HEK293 (cell line): Measurements from ENCODE around the gene SHISAL1.

Experiments
- CTCF ChIA-PET: fragments of 350-600 bp; formaldehyde crosslinking; extraction: SDS; loops from one replicate; lab custom pipeline; 2021; ENCODE audit warnings: antibody characterized with exemption; lab: Yijun Ruan, JAX
- POLR2A ChIA-PET: fragments of 300-600 bp; formaldehyde crosslinking; extraction: SDS; loops from one replicate; lab custom pipeline; 2020; ENCODE audit warnings: antibody characterized with exemption, inconsistent platforms; lab: Yijun Ruan, JAX
- H3K27ac ChIP-seq: fragments of 200-500 bp; sonication (Bioruptor generic); 2 replicates; pipeline ENCODE4 v1.5.1; 2014; ENCODE audit warnings: low read depth, low read length, control low read depth, inconsistent platforms; ENCODE audit errors: extremely low read depth
- H3K36me3 ChIP-seq, 2 experiments: fragments of 200-500 bp in 1 of 2; sonication (Bioruptor generic) in 1 of 2; 1 replicate in 1 of 2; 2 replicates in 1 of 2; pipeline ENCODE4 v1.5.1; 2014 to 2017; ENCODE audit warnings: inconsistent platforms in 2 of 2, low read length in 2 of 2; ENCODE audit not compliant: control insufficient read depth in 2 of 2, insufficient read depth in 1 of 2
- H3K4me1 ChIP-seq: fragments of 200-500 bp; sonication (Bioruptor generic); 2 replicates; pipeline ENCODE4 v1.5.1; 2014; ENCODE audit warnings: mild to moderate bottlenecking, low read length, inconsistent platforms; ENCODE audit not compliant: control insufficient read depth, insufficient read depth
- H3K4me3 ChIP-seq: 2 replicates; pipeline ENCODE4 v1.5.1; 2011; ENCODE audit warnings: low read depth, mild to moderate bottlenecking, control low read depth, low read length, moderate library complexity
- H3K9me3 ChIP-seq: fragments of 200-500 bp; sonication (Bioruptor generic); 2 replicates; pipeline ENCODE4 v1.5.1; 2014; ENCODE audit warnings: low read depth, low read length, inconsistent platforms; ENCODE audit not compliant: control insufficient read depth, insufficient read depth
- ATF2 ChIP-seq: fragments of 450-650 bp; formaldehyde crosslinking; IDR thresholded peaks from 2 replicates; pipeline ENCODE4 v1.5.1; 2016; ENCODE audit warnings: missing biosample characterization, missing genetic modification characterization, low read depth
- INSM2 ChIP-seq: fragments of 450-650 bp; formaldehyde crosslinking; IDR thresholded peaks from 2 replicates; pipeline ENCODE4 v1.5.1; 2016; ENCODE audit warnings: missing biosample characterization, missing genetic modification characterization
- TCF7L2 ChIP-seq: IDR thresholded peaks from 2 replicates; pipeline ENCODE4 v1.6.1; 2011; ENCODE audit warnings: low read depth, mild to moderate bottlenecking, inconsistent platforms, low read length, moderate library complexity, borderline replicate concordance
- ZBTB44 ChIP-seq: fragments of 450-650 bp; IDR thresholded peaks from 2 replicates; pipeline ENCODE4 v1.5.1; 2018; ENCODE audit warnings: missing biosample characterization, mild to moderate bottlenecking, missing genetic modification characterization
- ZEB2 ChIP-seq: fragments of 450-650 bp; formaldehyde crosslinking; IDR thresholded peaks from 2 replicates; pipeline ENCODE4 v1.5.1; 2016; ENCODE audit warnings: missing biosample characterization, missing genetic modification characterization
- ZFP69B ChIP-seq: fragments of 450-650 bp; formaldehyde crosslinking; IDR thresholded peaks from 2 replicates; pipeline ENCODE4 v1.5.1; 2016; ENCODE audit warnings: missing biosample characterization, missing genetic modification characterization
- ZNF114 ChIP-seq: fragments of 450-650 bp; formaldehyde crosslinking; IDR thresholded peaks from 2 replicates; pipeline ENCODE4 v1.5.0; 2017; ENCODE audit warnings: missing biosample characterization, missing genetic modification characterization
- ZNF146 ChIP-seq: fragments of 450-650 bp; formaldehyde crosslinking; IDR thresholded peaks from 2 replicates; pipeline ENCODE4 v1.5.1; 2016; ENCODE audit warnings: missing biosample characterization, missing genetic modification characterization
- ZNF202 ChIP-seq: fragments of 450-650 bp; formaldehyde crosslinking; IDR thresholded peaks from 2 replicates; pipeline ENCODE4 v1.5.1; 2016; ENCODE audit warnings: missing biosample characterization, missing genetic modification characterization, borderline replicate concordance
- ZNF214 ChIP-seq: fragments of 450-650 bp; formaldehyde crosslinking; IDR thresholded peaks from 2 replicates; pipeline ENCODE4 v1.5.1; 2017; ENCODE audit warnings: missing biosample characterization, mild to moderate bottlenecking, missing genetic modification characterization, borderline replicate concordance
- ZNF248 ChIP-seq: fragments of 450-650 bp; formaldehyde crosslinking; IDR thresholded peaks from 2 replicates; pipeline ENCODE4 v1.5.1; 2017; ENCODE audit warnings: missing biosample characterization, missing genetic modification characterization
- ZNF26 ChIP-seq: fragments of 450-650 bp; formaldehyde crosslinking; IDR thresholded peaks from 2 replicates; pipeline ENCODE4 v1.5.1; 2016; ENCODE audit warnings: missing biosample characterization, missing genetic modification characterization
- ZNF280D ChIP-seq: fragments of 450-650 bp; formaldehyde crosslinking; IDR thresholded peaks from 2 replicates; pipeline ENCODE4 v1.5.1; 2016; ENCODE audit warnings: missing biosample characterization, missing genetic modification characterization
- ZNF510 ChIP-seq: fragments of 450-650 bp; formaldehyde crosslinking; IDR thresholded peaks from 2 replicates; pipeline ENCODE4 v1.5.1; 2018; ENCODE audit warnings: mild to moderate bottlenecking, missing genetic modification characterization, missing biosample characterization; ENCODE audit not compliant: insufficient replicate concordance
- ZNF544 ChIP-seq: fragments of 450-650 bp; formaldehyde crosslinking; IDR thresholded peaks from 2 replicates; pipeline ENCODE4 v1.5.0; 2017; ENCODE audit warnings: missing biosample characterization, missing genetic modification characterization
- ZNF560 ChIP-seq: fragments of 450-650 bp; formaldehyde crosslinking; IDR thresholded peaks from 2 replicates; pipeline ENCODE4 v1.5.1; 2017; ENCODE audit warnings: missing biosample characterization, missing genetic modification characterization, borderline replicate concordance
- ZNF626 ChIP-seq: fragments of 450-650 bp; sonication (Bioruptor Pico); formaldehyde crosslinking; IDR thresholded peaks from 2 replicates; pipeline ENCODE4 v1.5.1; 2018; ENCODE audit warnings: missing biosample characterization, missing genetic modification characterization, inconsistent platforms
- ZNF629 ChIP-seq: fragments of 450-650 bp; formaldehyde crosslinking; IDR thresholded peaks from 2 replicates; pipeline ENCODE4 v1.5.1; 2017; ENCODE audit warnings: missing biosample characterization, missing genetic modification characterization
- ZNF670 ChIP-seq: fragments of 450-650 bp; formaldehyde crosslinking; IDR thresholded peaks from 2 replicates; pipeline ENCODE4 v1.5.1; 2016; ENCODE audit warnings: missing biosample characterization, missing genetic modification characterization, low read depth
- ZNF747 ChIP-seq: fragments of 450-650 bp; formaldehyde crosslinking; IDR thresholded peaks from 2 replicates; pipeline ENCODE4 v1.5.1; 2016; ENCODE audit warnings: missing biosample characterization, missing genetic modification characterization
- ZNF837 ChIP-seq: fragments of 450-650 bp; formaldehyde crosslinking; IDR thresholded peaks from 2 replicates; pipeline ENCODE4 v1.5.1; 2016; ENCODE audit warnings: missing biosample characterization, missing genetic modification characterization
- ZNF843 ChIP-seq: fragments of 450-650 bp; formaldehyde crosslinking; IDR thresholded peaks from 2 replicates; pipeline ENCODE4 v1.5.1; 2016; ENCODE audit warnings: missing biosample characterization, missing genetic modification characterization

Gene SHISAL1

GRCh38 chr22:44299124-44299523 is 13.6 kb downstream of the SHISAL1 start:
- ChIA-PET CTCF (no interaction called here), POLR2A (no interaction called here)
- H3K27ac ChIP-seq: no peak overlapping the region

GRCh38 chr22:44298406-44299091 is 14.2 kb downstream of the SHISAL1 start:
- peaks cover 2% of the 10 kb centered on the region for H3K9me3 ChIP-seq
- no peak for TF ChIP-seq ZNF146 (tag by site-specific recombination)
- no peak for TF ChIP-seq ZNF837
- no peak for TF ChIP-seq ZNF544 (tag by site-specific recombination)
- no peak for TF ChIP-seq ZNF114 (tag by site-specific recombination)
- TF ChIP-seq ZNF214 (tag by site-specific recombination): no peak
- no peak for TF ChIP-seq ZNF670
- TF ChIP-seq ZNF280D (tag by site-specific recombination): no peak
- no peak for TF ChIP-seq ZNF560 (tag by site-specific recombination)
- no peak for TF ChIP-seq ZNF629
- no peak for TF ChIP-seq ZNF202
- TF ChIP-seq ZEB2 (tag by site-specific recombination): no peak
- no peak for TF ChIP-seq ZNF248
- TF ChIP-seq, all 188 proteins: peak for 0
- ChIA-PET CTCF (interaction anchor here (0.6 kb wide), 1 partner anchor 1729 kb away, joined by 3 read pairs; no protein-coding TSS in a partner anchor), POLR2A (no interaction called here)
- Histone ChIP-seq H3K4me1 (no peaks in the 10 kb centered on the region), H3K27ac (no peak overlapping the region), H3K36me3 (no peaks in the 10 kb centered on the region), H3K4me3 (no peak overlapping the region)

More at GRCh38 chr22:44299124-44299523, 13.6 kb downstream of the SHISAL1 start:
- no peaks in the 10 kb centered on the region for H3K36me3 ChIP-seq
- H3K9me3 ChIP-seq: peaks cover 2% of the 10 kb centered on the region
- no peaks in the 10 kb centered on the region for H3K4me1 ChIP-seq
- H3K4me3 ChIP-seq: no peak overlapping the region
- TF ChIP-seq ZFP69B (tag by site-specific recombination): no peak
- no peak for TF ChIP-seq ZNF146 (tag by site-specific recombination)
- TF ChIP-seq ZBTB44 (tag by site-specific recombination): no peak
- TF ChIP-seq ATF2 (tag by site-specific recombination): no peak
- TF ChIP-seq ZNF26 (tag by site-specific recombination): no peak
- no peak for TF ChIP-seq TCF7L2
- no peak for TF ChIP-seq ZNF626 (tag by site-specific recombination)
- no peak for TF ChIP-seq ZNF510
- no peak for TF ChIP-seq INSM2 (tag by site-specific recombination)
- no peak for TF ChIP-seq ZNF843 (tag by site-specific recombination)
- TF ChIP-seq ZNF747 (tag by site-specific recombination): no peak
- TF ChIP-seq, all 188 proteins: peak for 0
